GM20000 (cell line): ENCODE data around the gene FGF6.
"Not testable (repeated sequence)": the region's sequence is repeated elsewhere in the genome, so short reads cannot be mapped to it uniquely, and the experiment has no call there.

Experiments
- DNase-seq: peaks from one replicate; pipeline ENCODE4 v3.0.0; 2012; ENCODE audit warnings: low spot score
- TF ChIP-seq, protein P1 (sequence below): IDR thresholded peaks from 2 replicates; pipeline ENCODE4 v1.5.1; 2012; ENCODE audit warnings: mild to moderate bottlenecking, control low read depth; ENCODE audit errors: extremely low read depth, missing control alignments

Gene FGF6

DNA sequence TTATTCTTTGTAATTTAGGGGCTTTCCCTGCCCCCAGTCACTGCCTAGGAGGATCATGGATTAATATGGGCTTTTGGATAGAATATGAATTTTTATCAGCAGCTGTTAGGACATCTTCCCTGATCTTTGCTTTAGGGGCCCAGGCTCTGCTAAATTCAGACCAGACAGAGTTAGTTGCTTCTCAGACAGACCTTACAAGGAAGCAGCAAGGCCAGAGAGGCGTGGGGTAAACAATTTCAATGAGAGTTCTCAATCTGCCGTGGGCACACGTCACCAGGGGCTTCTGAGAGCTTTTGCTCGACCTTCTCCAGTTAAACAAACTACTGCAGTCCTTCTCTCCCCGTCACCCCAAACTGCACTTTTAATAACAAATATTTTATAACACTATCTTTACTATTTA lies 27.7 kb downstream of the FGF6 start:
- TF ChIP-seq, protein P1, sequence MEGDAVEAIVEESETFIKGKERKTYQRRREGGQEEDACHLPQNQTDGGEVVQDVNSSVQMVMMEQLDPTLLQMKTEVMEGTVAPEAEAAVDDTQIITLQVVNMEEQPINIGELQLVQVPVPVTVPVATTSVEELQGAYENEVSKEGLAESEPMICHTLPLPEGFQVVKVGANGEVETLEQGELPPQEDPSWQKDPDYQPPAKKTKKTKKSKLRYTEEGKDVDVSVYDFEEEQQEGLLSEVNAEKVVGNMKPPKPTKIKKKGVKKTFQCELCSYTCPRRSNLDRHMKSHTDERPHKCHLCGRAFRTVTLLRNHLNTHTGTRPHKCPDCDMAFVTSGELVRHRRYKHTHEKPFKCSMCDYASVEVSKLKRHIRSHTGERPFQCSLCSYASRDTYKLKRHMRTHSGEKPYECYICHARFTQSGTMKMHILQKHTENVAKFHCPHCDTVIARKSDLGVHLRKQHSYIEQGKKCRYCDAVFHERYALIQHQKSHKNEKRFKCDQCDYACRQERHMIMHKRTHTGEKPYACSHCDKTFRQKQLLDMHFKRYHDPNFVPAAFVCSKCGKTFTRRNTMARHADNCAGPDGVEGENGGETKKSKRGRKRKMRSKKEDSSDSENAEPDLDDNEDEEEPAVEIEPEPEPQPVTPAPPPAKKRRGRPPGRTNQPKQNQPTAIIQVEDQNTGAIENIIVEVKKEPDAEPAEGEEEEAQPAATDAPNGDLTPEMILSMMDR = no peak
- DNase-seq = no peak

DNA sequence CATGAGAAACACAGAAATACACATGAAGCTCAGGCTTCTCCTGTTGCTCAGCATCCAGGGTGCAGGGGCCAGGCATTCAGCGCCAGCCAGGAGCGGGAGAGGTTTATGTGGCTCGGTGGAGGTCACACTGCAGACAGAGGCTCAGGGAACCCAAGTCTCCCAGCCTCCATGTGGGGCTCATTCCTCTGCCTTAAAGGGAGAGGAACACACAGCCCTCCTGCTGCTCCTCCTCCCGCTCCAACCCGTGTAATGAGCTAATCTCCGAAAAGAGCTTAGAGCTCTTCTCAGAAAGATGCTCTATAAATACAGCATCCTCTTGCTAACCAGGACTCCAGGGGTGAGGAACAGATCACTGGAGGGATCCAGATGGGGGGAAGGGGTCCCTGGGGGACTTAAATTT lies 28.2 kb downstream of the FGF6 start:
- TF ChIP-seq, protein P1 = no peak
- no peak for DNase-seq

DNA sequence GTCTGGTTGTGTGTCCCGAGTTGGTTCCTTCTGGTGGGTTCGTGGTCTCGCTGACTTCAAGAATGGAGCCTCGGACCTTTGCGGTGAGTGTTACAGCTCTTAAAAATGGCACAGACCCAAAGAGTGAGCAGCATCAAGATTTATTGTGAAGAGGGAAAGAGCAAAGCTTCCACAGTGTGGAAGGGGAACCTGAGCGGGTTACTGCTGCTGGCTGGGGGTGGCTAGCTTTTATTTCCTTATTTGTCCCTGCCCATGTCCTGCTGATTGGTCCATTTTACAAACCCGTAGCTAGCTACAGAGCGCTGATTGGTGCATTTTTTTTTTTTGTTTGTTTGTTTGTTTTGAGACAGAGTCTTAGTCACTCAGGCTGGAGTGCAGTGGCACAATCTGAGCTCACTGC lies 29.3 kb downstream of the FGF6 start:
- TF ChIP-seq, protein P1 = no peak
- no peak for DNase-seq

DNA sequence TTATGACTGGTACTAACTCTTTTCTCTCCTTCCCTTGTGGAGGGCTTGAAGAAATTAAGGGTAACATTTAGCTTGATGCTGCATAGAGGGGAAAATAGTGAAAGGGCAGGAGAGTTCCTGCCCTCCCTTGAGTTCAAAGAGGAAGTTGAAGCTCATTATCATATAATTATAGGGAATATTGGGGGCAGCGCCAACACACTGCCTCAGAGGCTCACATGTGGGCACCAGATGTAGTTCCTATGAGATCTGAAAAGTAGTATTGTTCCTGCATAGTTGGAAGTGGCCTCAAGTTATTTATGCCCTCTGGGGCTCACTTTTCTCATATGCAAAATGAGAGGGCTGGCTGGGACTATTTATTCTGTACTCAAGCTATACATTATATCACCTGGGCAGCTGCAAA lies 33.1 kb downstream of the FGF6 start:
- TF ChIP-seq, protein P1 = no peak

DNA sequence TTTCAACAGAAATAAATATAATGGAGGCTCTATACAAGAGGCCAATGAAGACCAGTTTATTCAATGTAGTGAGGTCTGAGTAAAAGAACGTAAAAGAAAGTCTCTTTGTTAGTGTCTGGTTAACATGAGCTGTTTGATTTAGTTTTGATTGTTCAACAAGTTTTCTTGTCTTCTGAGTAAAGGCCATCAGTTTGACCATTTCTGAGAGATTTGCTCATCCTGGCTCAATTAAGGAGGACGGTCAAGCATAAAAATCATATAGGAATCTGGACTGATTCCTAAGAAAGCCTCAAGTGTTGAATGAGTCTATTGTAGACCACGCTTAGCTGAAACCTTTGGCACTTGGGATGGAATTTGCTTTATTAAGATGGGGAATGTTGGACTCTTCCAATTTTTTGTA lies 33.6 kb downstream of the FGF6 start:
- TF ChIP-seq, protein P1 = no peak
- DNase-seq = no peak

More for the DNA sequence above, 33.1 kb downstream of the FGF6 start:
- no peak for DNase-seq

DNA sequence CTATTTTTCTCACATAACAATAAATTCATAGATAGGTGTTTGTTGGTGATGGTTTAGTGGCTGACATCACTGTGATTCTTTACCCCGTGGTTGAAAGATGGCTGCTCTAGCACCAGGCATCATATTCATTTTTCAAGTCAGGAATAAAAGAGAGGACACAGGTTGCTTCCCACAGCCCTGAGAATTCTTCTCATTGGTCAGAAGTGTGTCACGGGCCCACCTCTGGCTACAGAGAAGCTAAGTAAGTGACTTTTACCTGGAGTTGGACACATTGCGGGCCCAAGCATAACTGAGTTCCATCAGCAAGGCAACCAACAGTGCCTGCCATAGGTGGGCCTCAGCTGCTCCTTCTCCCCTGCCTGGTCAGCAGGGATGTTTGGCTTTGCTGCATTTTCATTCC lies 38.5 kb downstream of the FGF6 start:
- DNase-seq = no peak
- TF ChIP-seq, protein P1 = no peak

DNA sequence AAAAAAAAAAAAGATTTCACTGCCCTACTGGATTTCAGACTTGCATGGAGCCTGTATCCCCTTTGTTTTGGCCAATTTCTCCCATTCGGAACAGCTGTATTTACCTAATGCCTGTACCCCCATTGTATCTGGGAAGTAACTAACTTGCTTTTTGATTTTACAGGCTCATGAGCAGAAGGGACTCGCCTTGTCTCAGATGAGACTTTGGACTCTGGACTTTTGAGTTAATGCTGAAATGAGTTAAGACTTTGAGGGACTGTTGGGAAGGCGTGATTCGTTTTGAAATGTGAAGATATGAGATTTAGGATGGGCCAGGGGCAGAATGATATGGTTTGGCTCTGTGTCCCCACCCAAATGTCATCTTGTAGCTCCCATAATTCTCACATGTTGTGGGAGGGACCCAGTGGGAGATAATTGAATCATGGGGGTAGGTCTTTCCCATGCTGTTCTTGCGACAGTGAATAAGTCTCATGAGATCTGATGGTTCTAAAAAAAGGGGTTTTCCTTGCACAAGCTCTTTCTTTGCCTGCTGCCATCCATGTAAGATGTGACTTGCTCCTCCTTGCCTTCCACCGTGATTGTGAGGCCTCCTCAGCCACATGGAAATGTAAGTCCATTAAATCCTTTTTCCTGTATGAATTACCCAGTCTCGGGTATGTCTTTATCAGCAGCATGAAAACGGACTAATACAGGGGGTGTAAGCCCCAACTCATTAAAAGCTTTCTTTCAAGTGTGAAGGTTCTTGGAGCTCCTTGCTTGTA lies 40.6 kb downstream of the FGF6 start:
- not testable (repeated sequence) for DNase-seq

DNA sequence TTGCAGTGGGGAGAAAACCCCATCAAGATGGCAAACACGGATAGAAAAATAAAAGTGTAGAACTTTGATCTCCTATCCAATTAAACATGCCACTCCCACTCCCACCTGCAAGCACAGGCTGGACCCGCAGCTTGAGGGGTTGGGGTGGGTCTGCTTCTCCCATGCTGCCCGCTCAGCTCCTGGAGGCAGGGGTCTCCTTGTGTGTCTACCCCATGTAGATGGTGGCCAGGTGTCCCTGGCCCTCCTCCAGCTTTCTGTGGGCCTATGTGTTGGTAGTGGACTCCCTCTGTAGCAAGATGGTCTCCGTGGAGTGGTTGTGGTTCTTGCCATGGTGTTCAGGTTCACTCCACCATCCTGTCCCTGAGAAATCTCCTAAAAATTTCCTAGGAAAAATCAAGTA lies 42.6 kb downstream of the FGF6 start:
- no peak for DNase-seq
- TF ChIP-seq, protein P1 = no peak
